ENCODE data around the gene NACAD. TPM values are rescaled to one million over a fixed set of nuclear protein-coding genes. Genes with fewer than 3 reads are reported as not detected.

The NACAD gene
- total RNA-seq, 2 donors from 2014 or later, result 0.71 to 1.3 TPM

DNA sequence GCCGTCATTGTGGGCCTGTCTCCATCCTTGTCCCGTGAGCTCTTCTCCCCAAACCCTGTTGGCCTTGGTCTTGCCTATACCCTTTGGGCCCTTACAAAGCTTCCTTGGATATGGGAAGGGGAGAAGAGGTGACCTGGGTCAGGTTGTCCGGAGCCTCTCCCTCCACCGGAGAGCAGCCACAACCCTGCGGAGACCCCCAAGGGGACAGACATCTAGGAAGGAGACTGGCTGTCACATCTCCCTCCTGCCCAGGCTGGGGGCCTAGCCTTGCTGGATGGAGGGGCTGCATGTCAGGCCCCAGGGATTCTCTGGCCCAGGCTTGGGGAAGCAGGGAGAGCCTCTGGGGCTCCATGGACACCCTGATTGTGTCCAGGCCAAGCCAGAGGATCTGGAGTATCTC, 11.8 kb downstream of the NACAD start:
- Mint-ChIP-seq H3K27ac (peak overlapping the region; percentile 36), H3K4me1 (peaks cover 11% of the 10 kb centered on the region), H3K36me3 (ENCODE audit: low read depth) (peaks cover 48% of the 10 kb centered on the region), H3K27me3 (no peaks in the 10 kb centered on the region), H3K9me3 (no peaks in the 10 kb centered on the region), H3K4me3 (no peak overlapping the region)
- ATAC-seq (replicated peaks), result no peak

DNA sequence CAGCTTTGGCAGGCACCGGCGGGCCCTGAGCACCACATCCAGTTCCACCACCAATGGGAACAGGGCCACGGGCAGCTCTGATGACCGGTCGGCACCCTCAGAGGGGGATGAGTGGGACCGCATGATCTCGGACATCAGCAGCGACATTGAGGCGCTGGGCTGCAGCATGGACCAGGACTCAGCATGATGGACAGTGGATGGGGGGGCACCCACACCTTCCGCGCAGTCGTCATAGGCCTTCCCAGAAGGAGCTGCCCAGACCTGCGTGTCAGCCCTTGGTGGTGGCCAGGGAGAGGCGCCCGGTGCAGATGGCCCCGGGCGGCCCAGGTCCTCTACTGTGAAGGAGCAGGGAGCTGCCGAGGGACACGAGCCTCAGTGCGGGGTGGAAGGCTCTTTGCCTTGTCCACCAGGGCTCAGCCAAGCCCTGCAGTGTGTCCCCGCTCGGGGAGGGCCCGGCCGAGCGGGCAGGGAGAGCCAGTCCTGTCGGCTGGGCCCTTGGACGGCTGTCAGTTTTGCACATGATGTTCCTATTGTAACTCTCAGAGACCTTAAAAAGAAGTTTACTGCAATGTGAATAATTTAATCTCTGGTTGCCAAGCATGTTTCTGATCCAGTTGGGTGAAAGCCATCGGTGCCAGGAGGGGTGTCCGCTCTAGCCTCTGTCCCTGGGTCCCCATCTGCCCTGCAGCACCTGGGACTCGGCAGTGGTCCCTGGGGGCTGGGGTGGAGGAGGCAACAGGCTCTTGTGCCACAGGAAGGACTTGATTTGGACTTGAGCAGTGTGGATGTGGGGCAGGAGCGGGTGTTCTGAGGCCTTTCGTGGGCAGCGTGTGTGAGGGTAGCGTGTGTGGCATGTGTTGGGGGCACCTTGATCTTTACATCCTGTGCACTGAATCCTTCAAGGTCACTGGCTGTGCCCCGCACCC, 12.6 kb downstream of the NACAD start:
- Mint-ChIP-seq H3K27me3 (no peaks in the 10 kb centered on the region), H3K27ac (no peak overlapping the region), H3K9me3 (no peaks in the 10 kb centered on the region), H3K4me1 (peaks cover 11% of the 10 kb centered on the region), H3K4me3 (no peak overlapping the region), H3K36me3 (ENCODE audit: low read depth) (peaks cover 56% of the 10 kb centered on the region)
- no peak for ATAC-seq (replicated peaks)

DNA sequence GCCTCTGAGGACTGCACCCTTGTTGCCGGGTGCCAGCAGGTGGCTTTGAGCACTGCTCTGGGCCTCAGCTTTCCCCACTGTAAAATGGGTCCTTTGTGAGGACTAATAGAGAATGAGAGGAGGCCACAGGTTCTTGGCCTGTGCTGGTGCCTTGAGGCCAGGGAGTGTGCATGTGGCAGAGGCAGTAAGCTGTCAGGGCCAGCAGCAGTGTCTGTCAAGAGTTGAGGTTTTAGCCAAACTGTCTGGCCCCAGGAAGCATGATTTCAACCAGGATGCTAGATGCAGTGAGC, 13.5 kb downstream of the NACAD start:
- H3K27ac Mint-ChIP-seq, result peak overlapping the region; percentile 85
- H3K9me3 Mint-ChIP-seq, result no peaks in the 10 kb centered on the region
- no peak for ATAC-seq (replicated peaks)
- H3K4me1 Mint-ChIP-seq, result peaks cover 11% of the 10 kb centered on the region
- H3K27me3 Mint-ChIP-seq, result no peaks in the 10 kb centered on the region
- no peak overlapping the region for H3K4me3 Mint-ChIP-seq
- peaks cover 65% of the 10 kb centered on the region for H3K36me3 Mint-ChIP-seq (ENCODE audit: low read depth)

DNA sequence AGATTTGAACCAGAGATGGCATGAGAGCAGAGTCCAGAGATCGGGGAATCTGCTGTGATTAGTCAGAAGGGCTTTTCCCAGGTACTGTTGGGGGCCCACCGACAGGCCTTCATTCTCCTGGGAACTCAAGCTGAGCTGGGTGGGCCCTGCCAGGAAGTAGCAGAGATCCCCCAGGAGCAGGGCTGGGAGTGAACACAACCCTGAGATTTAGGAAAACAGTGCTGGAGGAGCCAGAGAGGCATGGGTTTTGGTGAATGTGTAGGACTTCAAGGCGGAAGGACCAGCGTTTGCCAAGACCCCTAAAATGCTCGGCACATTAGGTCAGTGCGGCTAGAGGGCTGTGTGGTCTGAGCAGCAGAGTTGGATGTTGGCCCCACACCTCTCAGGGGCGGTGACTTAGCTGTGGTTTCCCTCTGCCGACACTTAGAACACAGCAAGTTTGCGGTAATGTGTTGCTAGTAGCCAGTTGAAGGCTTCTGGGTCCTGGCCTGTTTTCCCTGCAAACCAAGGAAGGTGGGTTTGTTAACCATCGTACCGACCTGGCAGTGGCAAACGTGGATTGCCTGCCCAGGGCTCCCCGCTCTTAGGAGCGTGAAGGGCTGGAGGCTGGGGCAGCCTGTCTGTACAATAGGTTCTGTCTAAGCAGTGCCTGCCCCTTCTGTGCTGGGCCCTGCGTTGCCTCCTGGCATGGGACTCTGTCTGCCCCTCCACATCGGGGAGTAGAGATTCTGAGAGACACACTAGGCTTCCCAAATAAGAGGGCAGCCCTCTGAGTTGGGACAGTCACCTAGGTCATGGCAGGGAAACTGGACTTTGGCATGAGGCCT, 14.0 kb downstream of the NACAD start:
- peaks cover 70% of the 10 kb centered on the region for H3K36me3 Mint-ChIP-seq (ENCODE audit: low read depth)
- H3K4me3 Mint-ChIP-seq, result no peak overlapping the region
- ATAC-seq (replicated peaks), result no peak
- no peaks in the 10 kb centered on the region for H3K27me3 Mint-ChIP-seq
- no peaks in the 10 kb centered on the region for H3K9me3 Mint-ChIP-seq
- peaks cover 11% of the 10 kb centered on the region for H3K4me1 Mint-ChIP-seq
- H3K27ac Mint-ChIP-seq, result peak overlapping the region; percentile 85

DNA sequence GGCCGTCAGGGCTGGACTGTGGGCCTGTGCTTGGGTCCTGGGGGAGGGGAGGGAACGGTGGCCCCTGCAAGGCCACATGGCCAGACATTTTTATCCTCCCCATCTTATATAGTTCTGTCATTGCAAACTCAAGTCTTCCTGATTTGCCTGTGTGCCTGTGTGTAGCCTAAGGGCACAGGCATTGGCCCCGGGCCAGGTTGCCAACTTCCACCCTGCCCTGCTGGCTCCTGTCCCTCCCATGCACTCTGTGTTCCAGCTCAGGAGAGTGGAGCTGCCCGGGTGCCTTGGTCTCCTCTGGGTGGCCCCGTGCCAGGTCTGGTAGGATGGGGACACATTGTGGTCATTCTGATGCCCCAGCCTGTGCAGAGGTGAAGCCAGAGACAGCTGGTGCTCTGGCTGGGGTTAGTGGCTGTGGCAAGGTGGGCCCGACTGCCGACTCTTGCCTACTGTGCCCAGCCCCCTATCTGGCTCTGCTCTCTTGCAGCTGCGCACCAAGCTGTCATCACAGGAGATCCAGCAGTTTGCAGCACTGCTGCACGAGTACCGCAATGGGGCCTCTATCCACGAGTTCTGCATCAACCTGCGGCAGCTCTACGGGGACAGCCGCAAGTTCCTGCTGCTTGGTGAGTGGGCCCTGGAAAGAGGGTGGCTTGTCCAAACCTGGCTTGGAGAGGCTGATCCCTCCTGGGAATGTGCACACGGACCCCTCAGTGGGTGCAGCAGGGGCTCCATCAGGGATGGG, 14.8 kb downstream of the NACAD start:
- no peak for ATAC-seq (replicated peaks)
- Mint-ChIP-seq H3K36me3 (ENCODE audit: low read depth) (peaks cover 78% of the 10 kb centered on the region), H3K9me3 (no peaks in the 10 kb centered on the region)

GRCh38 chr7:45073031-45073785, 15.6 kb downstream of the NACAD start:
- H3K4me3 Mint-ChIP-seq, result no peak overlapping the region
- ATAC-seq (replicated peaks), result no peak
- H3K27ac Mint-ChIP-seq, result peak overlapping the region; percentile 76
- H3K4me1 Mint-ChIP-seq, result peaks cover 11% of the 10 kb centered on the region
- H3K27me3 Mint-ChIP-seq, result no peaks in the 10 kb centered on the region
- no peaks in the 10 kb centered on the region for H3K9me3 Mint-ChIP-seq
- H3K36me3 Mint-ChIP-seq (ENCODE audit: low read depth), result peaks cover 86% of the 10 kb centered on the region

More for the DNA sequence above, 14.8 kb downstream of the NACAD start:
- Mint-ChIP-seq H3K4me3 (no peak overlapping the region), H3K27ac (no peak overlapping the region), H3K27me3 (no peaks in the 10 kb centered on the region), H3K4me1 (peaks cover 11% of the 10 kb centered on the region)

DNA sequence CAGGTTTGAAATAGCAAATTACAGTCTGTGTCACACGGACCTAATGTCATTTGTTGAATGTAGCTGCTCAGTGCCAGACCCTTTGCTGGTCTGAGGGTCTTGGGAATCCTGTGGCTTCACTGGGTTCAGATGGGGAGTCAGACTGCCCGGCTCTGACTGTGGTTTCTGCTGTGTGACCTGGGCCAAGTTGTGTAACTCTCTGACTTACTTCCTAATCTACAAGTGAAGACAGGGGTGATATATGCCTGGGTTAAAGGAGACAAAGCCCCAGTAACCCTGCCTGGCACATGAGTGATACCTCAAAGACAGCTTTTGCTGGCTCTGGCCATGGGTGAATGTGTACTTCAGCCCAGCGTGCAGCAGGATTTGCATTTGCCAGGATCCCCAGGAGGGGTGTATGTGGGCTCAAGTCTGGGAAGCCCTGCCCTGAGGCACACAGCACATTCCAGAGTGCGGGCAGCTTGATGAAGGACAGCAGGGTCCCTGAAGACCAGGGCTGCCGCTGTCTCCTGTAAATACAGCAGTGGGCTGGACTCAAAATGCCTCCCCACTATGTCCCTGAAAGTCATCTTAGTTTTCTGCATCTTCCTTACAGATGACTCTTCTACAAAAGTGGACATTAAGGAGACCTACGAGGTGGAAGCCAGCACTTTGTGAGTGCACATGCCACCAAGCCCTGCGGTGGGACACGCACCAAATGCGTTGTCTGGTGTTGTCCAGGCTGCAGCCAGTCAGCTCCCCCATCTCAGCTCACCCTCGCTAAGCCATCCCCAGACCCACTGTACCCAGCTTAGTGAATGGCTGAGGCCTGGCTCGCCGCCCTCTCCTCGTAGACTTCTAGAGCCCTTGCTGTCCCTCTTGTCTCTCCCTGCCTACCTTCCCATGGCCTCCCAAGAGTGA, 16.4 kb downstream of the NACAD start:
- H3K27me3 Mint-ChIP-seq, result no peaks in the 10 kb centered on the region
- peaks cover 11% of the 10 kb centered on the region for H3K4me1 Mint-ChIP-seq
- peak overlapping the region; percentile 76 for H3K27ac Mint-ChIP-seq
- ATAC-seq (replicated peaks), result no peak
- no peak overlapping the region for H3K4me3 Mint-ChIP-seq
- peaks cover 94% of the 10 kb centered on the region for H3K36me3 Mint-ChIP-seq (ENCODE audit: low read depth)
- no peaks in the 10 kb centered on the region for H3K9me3 Mint-ChIP-seq

DNA sequence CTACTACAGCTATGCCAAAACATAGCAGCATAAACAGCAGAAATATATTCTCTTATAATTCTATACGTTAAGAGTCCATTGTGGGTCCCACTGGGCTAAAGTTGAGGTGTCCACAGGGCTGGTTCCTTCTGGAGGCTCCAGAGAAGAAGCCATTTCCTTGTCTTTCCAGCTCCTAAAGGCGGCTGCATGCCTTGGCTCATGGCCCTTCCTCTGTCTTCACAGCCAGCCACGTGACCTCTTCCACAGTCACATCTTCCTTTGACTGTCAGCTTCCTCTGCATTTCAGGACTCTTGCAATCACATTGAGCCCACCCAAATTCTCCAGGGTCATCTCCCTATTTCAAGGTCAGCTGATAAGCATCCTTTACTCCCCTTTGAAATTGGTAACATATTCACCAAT, 17.2 kb downstream of the NACAD start:
- no peak for ATAC-seq (replicated peaks)
- peaks cover 98% of the 10 kb centered on the region for H3K36me3 Mint-ChIP-seq (ENCODE audit: low read depth)
- peaks cover 11% of the 10 kb centered on the region for H3K4me1 Mint-ChIP-seq
- H3K4me3 Mint-ChIP-seq, result no peak overlapping the region
- no peaks in the 10 kb centered on the region for H3K27me3 Mint-ChIP-seq
- peak overlapping the region; percentile 74 for H3K27ac Mint-ChIP-seq
- H3K9me3 Mint-ChIP-seq, result no peaks in the 10 kb centered on the region

- H3K9me3 Mint-ChIP-seq, result no peaks in the 10 kb centered on the region
- H3K27ac Mint-ChIP-seq, result no peak overlapping the region
- H3K4me3 Mint-ChIP-seq, result no peak overlapping the region
- ATAC-seq (replicated peaks), result no peak
- peaks cover 9% of the 10 kb centered on the region for H3K4me1 Mint-ChIP-seq
- peaks cover 100% of the 10 kb centered on the region for H3K36me3 Mint-ChIP-seq (ENCODE audit: low read depth)
- H3K27me3 Mint-ChIP-seq, result no peaks in the 10 kb centered on the region
These were observed 18.5 kb downstream of the NACAD start for GRCh38 chr7:45070254-45070642.

GRCh38 chr7:45069444-45070253, 19.1 kb downstream of the NACAD start:
- no peaks in the 10 kb centered on the region for H3K27me3 Mint-ChIP-seq
- peaks cover 100% of the 10 kb centered on the region for H3K36me3 Mint-ChIP-seq (ENCODE audit: low read depth)
- no peak overlapping the region for H3K4me3 Mint-ChIP-seq
- H3K4me1 Mint-ChIP-seq, result peaks cover 6% of the 10 kb centered on the region
- H3K27ac Mint-ChIP-seq, result no peak overlapping the region
- H3K9me3 Mint-ChIP-seq, result no peaks in the 10 kb centered on the region
- ATAC-seq (replicated peaks), result no peak

GRCh38 chr7:45068236-45069023, 20.3 kb downstream of the NACAD start:
- Mint-ChIP-seq H3K9me3 (no peaks in the 10 kb centered on the region), H3K4me1 (peaks cover 11% of the 10 kb centered on the region), H3K36me3 (ENCODE audit: low read depth) (peaks cover 100% of the 10 kb centered on the region), H3K4me3 (no peak overlapping the region), H3K27ac (no peak overlapping the region), H3K27me3 (no peaks in the 10 kb centered on the region)
- ATAC-seq (replicated peaks), result no peak

DNA sequence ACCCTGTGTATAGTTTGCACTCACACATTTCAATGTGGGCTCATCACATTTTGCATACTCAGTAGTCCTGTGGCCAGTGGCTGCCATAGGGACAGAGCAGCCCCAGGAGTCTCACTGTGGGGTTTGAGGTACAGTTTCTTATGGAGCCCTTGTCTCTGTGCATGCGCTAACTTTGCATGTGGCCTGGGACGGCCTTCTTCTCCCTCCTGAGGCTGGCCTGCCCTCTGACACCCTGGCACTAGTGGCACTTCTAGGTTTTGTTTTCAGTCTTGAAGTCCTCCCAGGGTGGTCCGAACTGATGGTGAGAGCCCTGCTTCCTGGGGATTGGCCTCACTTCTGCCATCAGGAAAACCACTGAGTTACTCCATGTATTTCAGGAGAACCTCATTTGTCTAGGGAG, 21.2 kb downstream of the NACAD start:
- Mint-ChIP-seq H3K36me3 (ENCODE audit: low read depth) (peaks cover 100% of the 10 kb centered on the region), H3K9me3 (no peaks in the 10 kb centered on the region), H3K27me3 (no peaks in the 10 kb centered on the region), H3K4me1 (peaks cover 5% of the 10 kb centered on the region), H3K4me3 (no peak overlapping the region), H3K27ac (peak overlapping the region; percentile 59)
- ATAC-seq (replicated peaks), result no peak

Data from activated T-helper 17 cell treated with anti-CD3 and anti-CD28 coated beads, Interleukin-2, amount 50 U/mL, for 72 hours (primary cell).